PC-3 (cell line): ENCODE results near the gene GPC5. TPM values are rescaled to one million over a fixed set of nuclear protein-coding genes. Genes with fewer than 3 reads are reported as not detected.

Experiments
- ATAC-seq: fragments of 200-7000 bp; cut with Tn5 transposase; 2 replicates; pipeline ENCODE4 v1.9.1; 2020; ENCODE audit warnings: mild to moderate bottlenecking, moderate library complexity
- BruUV-seq: library from RNA; stranded (reverse); fragments of 400-500 nt; replicated peaks from 2 replicates; lab custom pipeline; 2021; lab: Mats Ljungman, UMichigan
- CTCF ChIA-PET: fragments of 300-600 bp; sonication (Branson Sonifier 250); formaldehyde crosslinking; loops from one replicate; lab custom pipeline; 2022; ENCODE audit warnings: antibody characterized with exemption; lab: Charles Lee
- POLR2A ChIA-PET: fragments of 300-600 bp; sonication (Branson Sonifier 250); formaldehyde crosslinking; loops from one replicate; lab custom pipeline; 2022; ENCODE audit warnings: antibody characterized with exemption; ENCODE audit not compliant: unreplicated experiment; lab: Charles Lee
- DNase-seq: peaks from one replicate; pipeline ENCODE4 v3.0.0-alpha.2; 2015
- H2AFZ ChIP-seq: fragments of 300-600 bp; sonication (generic); 2 replicates; pipeline ENCODE4 v1.6.0; 2016; ENCODE audit warnings: antibody characterized with exemption, low read length
- H3F3A ChIP-seq: fragments of 300-600 bp; sonication (generic); one replicate; pipeline ENCODE4 v1.6.0; 2017; ENCODE audit warnings: antibody characterized with exemption, low read length, control low read depth, mild to moderate bottlenecking; ENCODE audit not compliant: unreplicated experiment
- H3K27ac ChIP-seq: fragments of 300-600 bp; sonication (generic); 2 replicates; pipeline ENCODE4 v1.5.1; 2016; ENCODE audit warnings: mild to moderate bottlenecking, low read length
- H3K27me3 ChIP-seq: fragments of 300-600 bp; sonication (generic); 2 replicates; pipeline ENCODE4 v1.6.1; 2016; ENCODE audit warnings: low read length, mixed read lengths
- H3K36me3 ChIP-seq: fragments of 300-600 bp; sonication (generic); 2 replicates; pipeline ENCODE4 v1.6.1; 2016; ENCODE audit warnings: low read depth, mixed run types, low read length, mixed read lengths
- H3K4me1 ChIP-seq: fragments of 300-600 bp; sonication (generic); 2 replicates; pipeline ENCODE4 v1.5.1; 2016; ENCODE audit warnings: low read length; ENCODE audit not compliant: insufficient read depth
- H3K4me2 ChIP-seq: fragments of 300-600 bp; sonication (generic); 2 replicates; pipeline ENCODE4 v1.6.0; 2016; ENCODE audit warnings: low read length
- H3K4me3 ChIP-seq: fragments of 300-600 bp; sonication (generic); 2 replicates; pipeline ENCODE4 v1.5.1; 2016; ENCODE audit warnings: mild to moderate bottlenecking, low read length, mixed read lengths
- H3K79me2 ChIP-seq: fragments of 300-600 bp; sonication (generic); 2 replicates; pipeline ENCODE4 v1.6.1; 2017; ENCODE audit warnings: low read length, mixed read lengths
- H3K9ac ChIP-seq: fragments of 300-600 bp; sonication (generic); 2 replicates; pipeline ENCODE4 v1.6.0; 2016; ENCODE audit warnings: mild to moderate bottlenecking, low read length
- H3K9me2 ChIP-seq: fragments of 300-600 bp; sonication (generic); replicated peaks from 2 replicates; pipeline ENCODE4 v1.6.1; 2016; ENCODE audit warnings: mixed run types, low read length, mixed read lengths
- H3K9me3 ChIP-seq: fragments of 300-600 bp; sonication (generic); 2 replicates; pipeline ENCODE4 v1.6.1; 2016; ENCODE audit warnings: low read length, mixed read lengths
- H4K20me1 ChIP-seq: fragments of 300-600 bp; sonication (generic); 2 replicates; pipeline ENCODE4 v1.6.1; 2016; ENCODE audit warnings: low read length, mixed read lengths
- EZH2 ChIP-seq: fragments of 300-600 bp; sonication (generic); IDR thresholded peaks from one replicate; pipeline ENCODE4 v1.6.1; 2017; ENCODE audit warnings: antibody characterized with exemption, mild to moderate bottlenecking, low read length; ENCODE audit not compliant: unreplicated experiment
- EZH2phosphoT487 ChIP-seq: fragments of 300-600 bp; sonication (generic); IDR thresholded peaks from 2 replicates; pipeline ENCODE4 v1.6.1; 2018; ENCODE audit warnings: mild to moderate bottlenecking, antibody characterized with exemption, low read length, borderline replicate concordance
- intact Hi-C: fragments of 100-400 bp; cut with micrococcal nuclease; formaldehyde crosslinking; loops from 2 replicates; pipeline ENCODE4 v1.9.0; 2023
- total RNA-seq: library from RNA; depleted of rRNA; stranded (reverse); fragments of >200 nt; gene quantifications from 2 replicates; pipeline ENCODE4 v1.2.3, GENCODE V29; 2014
- TF ChIP-seq, protein P1 (sequence below): fragments of 300-600 bp; sonication (generic); conservative IDR thresholded peaks from 2 replicates; pipeline ENCODE4 v1.5.1; 2017; ENCODE audit warnings: antibody characterized with exemption, low read depth, mild to moderate bottlenecking, low read length

Gene GPC5
- total RNA-seq, 1 experiment from 2014 or later: not detected

DNA sequence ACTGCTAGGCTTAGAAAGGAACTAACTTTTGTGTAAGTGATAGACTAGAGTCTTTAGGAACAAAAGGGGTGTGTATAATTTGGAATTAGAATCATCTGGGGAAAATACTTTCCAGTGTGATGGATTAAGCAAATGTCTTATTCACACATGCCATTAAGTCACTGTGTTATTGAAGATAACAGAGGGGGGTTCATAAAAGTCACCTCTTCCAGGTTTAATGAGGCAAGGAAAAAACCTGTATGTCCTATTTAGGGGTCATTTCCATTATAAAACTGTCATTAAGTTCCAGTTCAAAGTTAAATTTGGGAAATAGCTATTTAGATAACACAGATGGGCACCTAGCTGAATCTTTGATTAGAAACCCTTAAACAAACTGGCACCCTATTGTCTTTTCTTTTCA, 1323.2 kb downstream of the GPC5 start:
- Histone ChIP-seq H3K79me2 (no peaks in the 10 kb centered on the region), H3K27me3 (no peaks in the 10 kb centered on the region), H3K9me3 (no peaks in the 10 kb centered on the region), H3K27ac (no peak overlapping the region), H3K36me3 (no peaks in the 10 kb centered on the region), H3K4me3 (no peak overlapping the region), H3F3A (no peaks in the 10 kb centered on the region), H2AFZ (no peak overlapping the region), H3K9ac (no peak overlapping the region), H3K4me2 (no peak overlapping the region), H3K4me1 (no peaks in the 10 kb centered on the region), H3K9me2 (no peaks in the 10 kb centered on the region), H4K20me1 (no peaks in the 10 kb centered on the region)
- intact Hi-C loops: no loop called here
- POLR2A ChIA-PET: no interaction called here
- DNase-seq (no peak), ATAC-seq (no peak)
- CTCF ChIA-PET: no interaction called here
- BruUV-seq: no TSS peak
- TF ChIP-seq, protein P1, sequence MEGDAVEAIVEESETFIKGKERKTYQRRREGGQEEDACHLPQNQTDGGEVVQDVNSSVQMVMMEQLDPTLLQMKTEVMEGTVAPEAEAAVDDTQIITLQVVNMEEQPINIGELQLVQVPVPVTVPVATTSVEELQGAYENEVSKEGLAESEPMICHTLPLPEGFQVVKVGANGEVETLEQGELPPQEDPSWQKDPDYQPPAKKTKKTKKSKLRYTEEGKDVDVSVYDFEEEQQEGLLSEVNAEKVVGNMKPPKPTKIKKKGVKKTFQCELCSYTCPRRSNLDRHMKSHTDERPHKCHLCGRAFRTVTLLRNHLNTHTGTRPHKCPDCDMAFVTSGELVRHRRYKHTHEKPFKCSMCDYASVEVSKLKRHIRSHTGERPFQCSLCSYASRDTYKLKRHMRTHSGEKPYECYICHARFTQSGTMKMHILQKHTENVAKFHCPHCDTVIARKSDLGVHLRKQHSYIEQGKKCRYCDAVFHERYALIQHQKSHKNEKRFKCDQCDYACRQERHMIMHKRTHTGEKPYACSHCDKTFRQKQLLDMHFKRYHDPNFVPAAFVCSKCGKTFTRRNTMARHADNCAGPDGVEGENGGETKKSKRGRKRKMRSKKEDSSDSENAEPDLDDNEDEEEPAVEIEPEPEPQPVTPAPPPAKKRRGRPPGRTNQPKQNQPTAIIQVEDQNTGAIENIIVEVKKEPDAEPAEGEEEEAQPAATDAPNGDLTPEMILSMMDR: no peak
- TF ChIP-seq EZH2 (no peak), EZH2phosphoT487 (no peak)

DNA sequence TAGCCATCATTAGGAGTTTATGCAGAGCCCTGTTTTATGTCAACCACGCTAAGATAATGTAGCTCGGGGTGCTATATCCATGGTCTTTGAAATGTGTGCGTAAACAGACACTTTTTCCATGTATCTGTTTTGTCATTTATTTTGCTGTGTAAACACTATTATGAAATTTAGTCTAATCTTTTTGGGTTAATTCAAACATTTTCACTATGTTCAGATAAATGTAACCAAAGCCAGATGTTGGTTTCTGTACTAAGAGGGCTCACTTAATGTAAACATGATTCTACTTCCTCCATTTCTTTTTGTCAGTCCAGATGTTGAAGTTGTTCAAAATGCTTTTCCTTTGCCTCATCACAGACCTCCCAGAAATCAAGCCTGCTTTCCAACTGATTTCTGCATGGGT, 1328.7 kb downstream of the GPC5 start:
- Histone ChIP-seq H3K79me2 (no peaks in the 10 kb centered on the region), H2AFZ (no peak overlapping the region), H3K36me3 (no peaks in the 10 kb centered on the region), H3F3A (no peaks in the 10 kb centered on the region), H4K20me1 (no peaks in the 10 kb centered on the region), H3K4me3 (no peak overlapping the region), H3K4me1 (no peaks in the 10 kb centered on the region), H3K9ac (no peak overlapping the region), H3K4me2 (no peak overlapping the region), H3K9me3 (no peaks in the 10 kb centered on the region), H3K27ac (no peak overlapping the region), H3K9me2 (no peaks in the 10 kb centered on the region), H3K27me3 (no peaks in the 10 kb centered on the region)
- TF ChIP-seq, protein P1: no peak
- TF ChIP-seq EZH2: no peak
- TF ChIP-seq EZH2phosphoT487: no peak
- intact Hi-C loops: no loop called here
- no peak for DNase-seq
- ChIA-PET CTCF (no interaction called here), POLR2A (no interaction called here)
- BruUV-seq: no TSS peak
- no peak for ATAC-seq

DNA sequence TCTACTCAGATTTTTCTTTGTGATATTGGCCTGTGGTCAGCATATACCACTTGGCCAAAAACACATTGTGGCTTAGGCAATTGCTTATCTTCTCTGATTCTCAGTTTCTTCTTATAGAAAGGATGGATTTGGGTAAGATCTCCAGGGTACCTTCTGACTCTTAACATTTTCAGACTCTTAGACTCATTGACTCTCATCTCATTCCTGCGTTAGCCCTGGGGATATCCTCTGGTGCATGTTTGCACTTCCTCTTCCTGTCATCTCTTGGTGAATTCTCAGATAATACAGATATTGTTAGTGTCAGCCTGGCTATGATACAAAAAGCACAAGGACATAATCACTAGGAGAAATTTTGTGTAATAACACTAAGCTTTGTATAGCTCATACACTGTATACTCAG, 1335.6 kb downstream of the GPC5 start:
- ATAC-seq (no peak), DNase-seq (no peak)
- Histone ChIP-seq H4K20me1 (no peaks in the 10 kb centered on the region), H3K4me3 (no peak overlapping the region), H2AFZ (no peak overlapping the region), H3K27ac (no peak overlapping the region), H3K4me2 (no peak overlapping the region), H3K4me1 (no peaks in the 10 kb centered on the region), H3K9ac (no peak overlapping the region), H3K36me3 (no peaks in the 10 kb centered on the region), H3K79me2 (no peaks in the 10 kb centered on the region), H3F3A (no peaks in the 10 kb centered on the region), H3K27me3 (no peaks in the 10 kb centered on the region), H3K9me2 (no peaks in the 10 kb centered on the region), H3K9me3 (no peaks in the 10 kb centered on the region)
- ChIA-PET POLR2A (no interaction called here), CTCF (no interaction called here)
- intact Hi-C loops: no loop called here
- TF ChIP-seq EZH2: no peak
- TF ChIP-seq EZH2phosphoT487: no peak
- TF ChIP-seq, protein P1: no peak
- no TSS peak for BruUV-seq
